Measurements from ENCODE around the gene UFM1.

UFM1 gene

DNA sequence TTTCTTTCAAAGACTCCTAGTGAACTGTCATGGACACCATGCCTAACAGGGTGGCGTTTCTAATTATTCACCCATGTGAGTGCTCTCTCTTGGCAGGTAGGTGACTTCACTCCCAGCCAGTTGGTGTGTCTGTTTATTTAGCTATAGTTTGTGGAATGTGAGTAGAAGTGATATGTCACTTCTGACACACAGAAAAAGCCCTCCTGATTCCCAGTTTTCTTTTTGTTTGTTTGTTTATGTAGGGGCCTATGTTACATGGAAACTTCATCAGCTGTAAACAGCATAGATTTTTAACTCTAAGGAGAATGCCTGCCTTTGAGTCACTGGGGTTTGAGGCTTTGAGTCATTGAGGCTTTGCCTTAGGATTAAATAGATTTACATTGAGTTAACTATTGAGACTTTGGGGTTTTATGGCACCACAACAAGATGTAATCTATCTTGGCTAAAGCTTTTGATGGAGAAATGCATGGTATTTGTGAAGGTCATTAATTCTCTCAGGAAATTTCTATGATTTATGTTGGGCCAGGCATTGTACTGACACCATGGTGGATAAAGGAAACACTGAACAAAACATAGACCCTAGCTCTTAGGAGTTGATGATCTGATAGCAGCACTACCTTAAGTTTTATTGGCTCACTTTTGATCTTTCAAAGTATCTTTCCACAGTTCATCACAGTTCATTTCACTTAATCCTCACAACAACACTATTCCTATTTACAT is 45.3 kb downstream of the UFM1 start:
- Histone ChIP-seq H3K4me3 (ENCODE audit: low read length) (no peak overlapping the region), H3K27ac (ENCODE audit: low read length) (no peak overlapping the region)

DNA sequence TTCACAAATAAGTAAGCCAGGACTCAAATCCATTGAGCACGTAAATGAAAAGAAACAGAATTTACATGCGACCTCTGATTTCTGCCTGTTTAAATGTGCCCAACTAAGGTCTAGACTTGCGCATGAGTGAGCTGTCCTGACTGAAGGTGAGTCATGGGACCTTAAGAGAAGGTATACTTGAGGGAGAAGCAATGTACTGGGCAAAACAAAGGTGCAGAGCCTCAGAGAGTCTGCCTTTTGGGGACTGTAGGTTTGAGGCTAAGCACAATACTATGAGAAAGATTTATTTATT is 45.8 kb downstream of the UFM1 start:
- Histone ChIP-seq H3K9ac (ENCODE audit: low read depth, low read length) (no peak overlapping the region), H3K4me1 (ENCODE audit: insufficient read depth, low read length) (no peaks in the 10 kb centered on the region)

More for the DNA sequence above, 45.3 kb downstream of the UFM1 start:
- Histone ChIP-seq H3K27me3 (ENCODE audit: insufficient read depth, low read length) (no peaks in the 10 kb centered on the region), H3K4me1 (ENCODE audit: insufficient read depth, low read length) (no peaks in the 10 kb centered on the region), H3K36me3 (ENCODE audit: insufficient read depth, low read depth, low read length) (no peaks in the 10 kb centered on the region), H3K9me3 (ENCODE audit: insufficient read depth, low read depth, low read length) (no peaks in the 10 kb centered on the region), H3K9ac (ENCODE audit: low read depth, low read length) (no peak overlapping the region)

DNA sequence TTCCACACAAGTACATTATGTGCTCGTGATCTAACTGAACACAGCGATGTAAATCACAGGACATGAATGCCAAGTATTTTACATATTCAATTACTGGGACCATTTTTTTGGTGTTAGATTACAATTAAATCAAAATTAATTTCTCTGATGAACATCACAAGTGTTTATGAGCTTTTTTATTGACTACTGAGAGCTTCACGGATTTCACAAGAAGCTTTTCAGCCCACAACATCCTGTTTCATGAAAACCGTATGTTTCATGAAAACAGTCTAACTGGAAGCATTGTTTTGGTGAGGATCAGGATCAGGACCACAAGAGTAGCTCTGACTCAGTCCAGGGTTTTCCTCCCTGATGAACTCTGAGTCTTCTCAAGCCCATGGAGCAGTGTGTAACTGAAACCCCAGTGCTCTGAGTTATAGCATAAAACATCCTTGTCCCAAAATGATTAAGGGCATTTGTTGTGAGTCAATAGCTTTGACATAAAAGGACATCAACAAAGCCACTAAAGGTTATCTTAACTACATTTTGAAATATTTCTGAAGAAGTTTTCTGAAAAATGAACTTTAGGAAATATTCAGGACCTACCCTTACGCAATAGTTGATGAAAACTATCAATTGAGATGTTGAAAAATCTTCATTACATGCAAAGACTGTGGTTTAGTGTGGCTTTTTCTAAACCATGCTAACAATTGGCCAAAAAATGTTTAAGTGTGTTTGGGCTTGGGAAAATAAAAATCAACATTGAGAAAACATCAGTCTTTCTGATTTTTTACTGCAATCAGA is 49.3 kb downstream of the UFM1 start:
- no peaks in the 10 kb centered on the region for H3K4me1 ChIP-seq (ENCODE audit: insufficient read depth, low read length)
- no peaks in the 10 kb centered on the region for H3K27me3 ChIP-seq (ENCODE audit: insufficient read depth, low read length)
- H3K9me3 ChIP-seq (ENCODE audit: insufficient read depth, low read depth, low read length) = no peaks in the 10 kb centered on the region
- no peaks in the 10 kb centered on the region for H3K36me3 ChIP-seq (ENCODE audit: insufficient read depth, low read depth, low read length)
- H3K4me3 ChIP-seq (ENCODE audit: low read length) = no peak overlapping the region
- H3K9ac ChIP-seq (ENCODE audit: low read depth, low read length) = no peak overlapping the region
- no peak overlapping the region for H3K27ac ChIP-seq (ENCODE audit: low read length)

More for the DNA sequence above, 45.8 kb downstream of the UFM1 start:
- no peaks in the 10 kb centered on the region for H3K9me3 ChIP-seq (ENCODE audit: insufficient read depth, low read depth, low read length)
- no peak overlapping the region for H3K4me3 ChIP-seq (ENCODE audit: low read length)
- H3K27me3 ChIP-seq (ENCODE audit: insufficient read depth, low read length) = no peaks in the 10 kb centered on the region
- no peaks in the 10 kb centered on the region for H3K36me3 ChIP-seq (ENCODE audit: insufficient read depth, low read depth, low read length)
- H3K27ac ChIP-seq (ENCODE audit: low read length) = no peak overlapping the region

DNA sequence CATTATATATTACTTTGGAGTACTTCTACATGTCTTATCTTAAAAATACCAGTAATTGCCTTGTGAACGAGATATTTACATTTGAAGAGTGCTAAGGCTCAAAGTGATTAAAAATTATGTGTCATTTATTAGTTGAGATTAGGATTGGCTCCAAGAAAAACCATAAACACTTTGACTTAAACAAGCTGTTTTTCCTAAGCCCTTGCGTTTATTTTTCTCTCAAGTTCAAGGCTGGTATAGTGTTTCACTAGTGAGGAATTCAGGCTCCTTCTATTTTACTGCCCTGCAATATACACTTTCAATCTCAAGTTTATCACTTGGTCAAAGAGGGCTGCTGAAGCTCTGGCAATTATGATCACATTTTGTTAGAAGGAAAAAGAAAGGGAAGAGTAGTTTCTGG is 49.9 kb downstream of the UFM1 start:
- Histone ChIP-seq H3K4me1 (ENCODE audit: insufficient read depth, low read length) (no peaks in the 10 kb centered on the region), H3K4me3 (ENCODE audit: low read length) (no peak overlapping the region), H3K27ac (ENCODE audit: low read length) (no peak overlapping the region), H3K36me3 (ENCODE audit: insufficient read depth, low read depth, low read length) (no peaks in the 10 kb centered on the region), H3K9me3 (ENCODE audit: insufficient read depth, low read depth, low read length) (no peaks in the 10 kb centered on the region), H3K27me3 (ENCODE audit: insufficient read depth, low read length) (no peaks in the 10 kb centered on the region), H3K9ac (ENCODE audit: low read depth, low read length) (no peak overlapping the region)

DNA sequence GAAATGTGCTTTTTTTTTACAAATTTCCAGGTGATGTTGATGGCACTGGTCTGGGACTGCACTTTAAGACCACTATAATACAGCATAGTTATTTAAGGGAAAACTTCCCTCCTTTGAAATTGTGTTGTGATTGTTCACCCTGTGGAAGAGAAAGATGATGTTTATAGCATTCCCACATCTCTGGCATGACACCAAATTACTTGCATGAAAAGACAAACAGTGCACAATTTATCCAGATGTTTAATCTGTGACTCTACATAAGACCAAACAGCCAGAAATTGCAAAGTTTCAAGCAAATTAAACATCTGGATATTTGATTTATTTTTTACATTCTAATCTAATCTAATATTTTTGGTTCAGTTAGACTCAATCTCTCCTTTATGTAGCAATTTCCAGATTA is 51.6 kb downstream of the UFM1 start:
- Histone ChIP-seq H3K9ac (ENCODE audit: low read depth, low read length) (no peak overlapping the region), H3K36me3 (ENCODE audit: insufficient read depth, low read depth, low read length) (no peaks in the 10 kb centered on the region), H3K4me3 (ENCODE audit: low read length) (no peak overlapping the region), H3K27ac (ENCODE audit: low read length) (no peak overlapping the region), H3K4me1 (ENCODE audit: insufficient read depth, low read length) (no peaks in the 10 kb centered on the region), H3K27me3 (ENCODE audit: insufficient read depth, low read length) (no peaks in the 10 kb centered on the region), H3K9me3 (ENCODE audit: insufficient read depth, low read depth, low read length) (no peaks in the 10 kb centered on the region)

DNA sequence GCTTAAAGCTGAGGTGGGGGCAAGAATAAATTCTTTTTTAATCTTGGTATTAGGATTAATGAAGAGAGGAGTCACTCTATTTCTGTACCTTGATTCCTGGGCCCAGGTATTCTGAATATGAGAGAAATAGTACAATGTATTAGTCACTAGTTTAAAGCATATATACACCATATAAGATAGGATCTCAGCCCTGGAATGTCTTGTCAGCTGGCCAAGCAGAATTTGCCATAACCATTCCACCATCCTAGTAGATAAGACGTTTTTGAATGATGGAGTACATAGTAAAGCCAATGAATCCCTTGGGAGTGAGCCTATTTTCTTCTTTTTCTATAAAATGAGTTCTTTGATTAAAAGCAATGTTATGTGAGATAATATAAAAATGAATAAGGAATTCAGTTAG is 55.6 kb downstream of the UFM1 start:
- H3K27me3 ChIP-seq (ENCODE audit: insufficient read depth, low read length) = no peaks in the 10 kb centered on the region
- H3K9me3 ChIP-seq (ENCODE audit: insufficient read depth, low read depth, low read length) = no peaks in the 10 kb centered on the region
- no peak overlapping the region for H3K9ac ChIP-seq (ENCODE audit: low read depth, low read length)
- H3K36me3 ChIP-seq (ENCODE audit: insufficient read depth, low read depth, low read length) = no peaks in the 10 kb centered on the region
- H3K4me3 ChIP-seq (ENCODE audit: low read length) = no peak overlapping the region
- H3K27ac ChIP-seq (ENCODE audit: low read length) = no peak overlapping the region
- H3K4me1 ChIP-seq (ENCODE audit: insufficient read depth, low read length) = no peaks in the 10 kb centered on the region

DNA sequence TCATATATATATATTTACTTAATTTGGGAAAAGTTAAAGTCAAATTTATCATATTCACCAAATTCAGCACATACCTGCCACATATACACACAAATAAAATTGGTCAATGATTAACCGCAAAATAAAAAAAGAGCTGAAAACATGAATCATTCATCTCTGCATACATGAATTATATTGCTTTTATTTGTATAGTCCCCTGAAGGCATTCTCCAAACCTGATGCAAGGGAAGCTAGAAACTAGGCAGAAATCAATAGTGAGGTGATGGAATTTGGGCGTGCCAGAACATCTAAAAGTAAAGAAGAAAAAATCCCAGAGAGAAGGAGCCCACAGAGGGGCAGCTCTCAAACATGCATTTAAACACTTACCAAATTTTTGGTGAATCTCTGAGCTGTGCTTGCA is 60.1 kb downstream of the UFM1 start:
- Histone ChIP-seq H3K4me1 (ENCODE audit: insufficient read depth, low read length) (no peaks in the 10 kb centered on the region), H3K27ac (ENCODE audit: low read length) (no peak overlapping the region), H3K9ac (ENCODE audit: low read depth, low read length) (no peak overlapping the region), H3K36me3 (ENCODE audit: insufficient read depth, low read depth, low read length) (no peaks in the 10 kb centered on the region), H3K9me3 (ENCODE audit: insufficient read depth, low read depth, low read length) (no peaks in the 10 kb centered on the region), H3K4me3 (ENCODE audit: low read length) (no peak overlapping the region), H3K27me3 (ENCODE audit: insufficient read depth, low read length) (no peaks in the 10 kb centered on the region)

DNA sequence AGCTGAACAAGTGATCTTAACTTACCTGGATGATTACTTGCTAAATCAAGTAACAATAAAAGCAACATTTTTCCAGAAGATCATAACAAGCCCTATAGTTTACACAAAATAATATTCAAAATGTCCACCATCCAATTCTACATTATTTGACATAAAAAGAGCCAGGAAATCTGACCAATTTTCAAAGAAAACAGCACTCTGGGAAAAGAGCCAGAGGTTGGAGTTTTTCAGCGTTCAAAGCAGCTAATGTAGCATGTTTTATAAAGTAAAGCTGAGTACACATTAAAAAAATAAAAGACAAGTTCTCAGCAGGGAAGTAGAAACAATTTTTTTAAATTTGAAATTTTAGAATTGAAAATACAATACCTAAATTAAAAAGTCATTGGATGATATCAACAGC is 62.6 kb downstream of the UFM1 start:
- Histone ChIP-seq H3K27ac (ENCODE audit: low read length) (no peak overlapping the region), H3K36me3 (ENCODE audit: insufficient read depth, low read depth, low read length) (no peaks in the 10 kb centered on the region), H3K9ac (ENCODE audit: low read depth, low read length) (no peak overlapping the region), H3K9me3 (ENCODE audit: insufficient read depth, low read depth, low read length) (no peaks in the 10 kb centered on the region), H3K27me3 (ENCODE audit: insufficient read depth, low read length) (no peaks in the 10 kb centered on the region), H3K4me1 (ENCODE audit: insufficient read depth, low read length) (no peaks in the 10 kb centered on the region), H3K4me3 (ENCODE audit: low read length) (no peak overlapping the region)
